GM21447 (cell line): Measurements from ENCODE around the gene EDN2.

Experiments
- ATAC-seq: cut with Tn5 transposase; IDR thresholded peaks from one replicate; pipeline ENCODE4 v1.9.1; 2021; ENCODE audit not compliant: unreplicated experiment

Gene EDN2

DNA sequence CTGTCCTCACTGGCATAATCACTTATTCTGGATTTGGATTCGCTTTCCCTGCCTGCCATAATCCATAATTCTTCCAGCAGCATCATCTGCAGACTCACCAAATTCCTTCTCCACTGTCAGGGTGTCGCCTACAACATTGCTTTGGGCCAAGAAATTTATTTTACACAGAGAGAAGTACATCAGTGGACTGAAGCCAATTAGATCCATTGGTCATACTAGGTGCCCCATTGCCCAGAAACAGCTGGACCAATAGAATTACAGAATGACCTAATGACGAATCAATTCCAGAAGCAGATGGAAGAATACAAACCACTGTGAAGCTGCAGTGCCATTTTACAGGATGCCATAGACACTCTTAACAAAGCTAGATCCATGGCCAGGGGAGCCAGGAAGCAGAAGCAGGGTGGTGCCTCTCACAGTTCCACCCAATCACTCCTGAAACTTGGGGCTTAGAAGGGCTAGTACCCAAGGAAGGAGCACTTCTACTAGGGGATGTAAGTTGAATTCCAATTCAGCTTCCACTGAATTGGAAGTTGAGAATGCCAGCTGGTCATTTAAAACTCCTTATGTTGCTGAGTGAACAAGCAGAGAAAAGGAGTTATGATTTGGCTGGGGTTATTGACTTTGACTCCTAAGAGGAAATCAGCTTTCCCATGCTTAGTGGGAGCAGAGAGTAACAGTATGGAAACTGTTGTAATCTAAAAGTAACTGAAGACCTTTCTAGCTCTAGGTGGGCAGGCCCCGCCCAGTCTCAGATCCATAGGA lies 44.0 kb downstream of the EDN2 start:
- ATAC-seq = no peak

DNA sequence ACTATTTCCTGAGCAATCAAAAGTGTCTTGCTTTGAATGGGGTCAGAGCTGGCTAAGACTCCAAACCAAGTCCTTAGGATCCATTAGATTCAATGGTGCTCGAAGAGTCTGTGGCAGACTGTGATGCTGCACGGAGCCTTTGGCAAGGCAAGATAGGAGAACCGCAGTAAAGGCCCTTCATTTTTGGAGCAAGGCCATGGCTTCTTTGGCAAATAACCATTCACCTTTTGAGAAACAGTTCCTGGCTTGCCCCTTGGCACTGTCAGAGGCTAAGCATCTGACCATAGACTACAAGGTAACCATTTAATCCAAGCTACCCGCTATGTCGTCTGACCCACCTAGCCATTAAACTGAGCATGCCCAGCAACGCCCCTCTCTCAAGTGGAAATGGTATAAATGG lies 45.2 kb downstream of the EDN2 start:
- ATAC-seq = no peak

DNA sequence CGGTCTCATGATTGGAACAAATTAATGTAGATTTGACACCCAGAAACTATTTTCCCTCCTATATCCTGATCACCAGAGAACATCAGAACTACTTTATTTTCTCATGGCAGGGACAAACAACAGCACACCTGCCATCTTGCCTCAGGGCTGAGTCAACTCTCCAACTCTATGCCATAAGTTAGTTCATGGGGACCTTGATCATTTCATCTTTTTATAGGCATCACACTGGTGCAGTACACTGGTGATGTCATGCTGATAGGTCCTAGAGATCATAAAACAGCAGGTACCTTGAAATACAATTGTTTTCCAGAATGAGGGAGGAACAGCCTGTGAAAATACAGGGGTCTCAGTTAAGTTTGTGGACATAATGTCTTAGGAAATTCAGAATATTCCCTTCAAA lies 45.8 kb downstream of the EDN2 start:
- ATAC-seq = no peak

DNA sequence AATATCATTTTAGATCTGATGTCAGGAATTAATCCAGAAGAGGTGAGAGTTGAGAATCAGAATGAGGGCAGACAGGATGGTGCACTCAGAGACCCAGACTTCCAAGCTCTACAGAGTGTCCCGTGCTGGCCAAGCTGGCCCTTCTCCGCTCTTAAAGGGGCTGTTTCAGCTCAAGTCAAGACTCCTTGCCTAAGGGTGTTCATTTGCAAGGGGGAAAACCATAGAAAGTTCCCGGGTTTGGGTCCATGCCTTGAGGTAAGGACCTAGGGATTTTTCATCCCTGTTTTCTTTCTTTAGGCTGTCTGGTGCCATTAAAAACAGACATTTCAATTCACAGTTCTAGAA lies 47.5 kb downstream of the EDN2 start:
- ATAC-seq = no peak

DNA sequence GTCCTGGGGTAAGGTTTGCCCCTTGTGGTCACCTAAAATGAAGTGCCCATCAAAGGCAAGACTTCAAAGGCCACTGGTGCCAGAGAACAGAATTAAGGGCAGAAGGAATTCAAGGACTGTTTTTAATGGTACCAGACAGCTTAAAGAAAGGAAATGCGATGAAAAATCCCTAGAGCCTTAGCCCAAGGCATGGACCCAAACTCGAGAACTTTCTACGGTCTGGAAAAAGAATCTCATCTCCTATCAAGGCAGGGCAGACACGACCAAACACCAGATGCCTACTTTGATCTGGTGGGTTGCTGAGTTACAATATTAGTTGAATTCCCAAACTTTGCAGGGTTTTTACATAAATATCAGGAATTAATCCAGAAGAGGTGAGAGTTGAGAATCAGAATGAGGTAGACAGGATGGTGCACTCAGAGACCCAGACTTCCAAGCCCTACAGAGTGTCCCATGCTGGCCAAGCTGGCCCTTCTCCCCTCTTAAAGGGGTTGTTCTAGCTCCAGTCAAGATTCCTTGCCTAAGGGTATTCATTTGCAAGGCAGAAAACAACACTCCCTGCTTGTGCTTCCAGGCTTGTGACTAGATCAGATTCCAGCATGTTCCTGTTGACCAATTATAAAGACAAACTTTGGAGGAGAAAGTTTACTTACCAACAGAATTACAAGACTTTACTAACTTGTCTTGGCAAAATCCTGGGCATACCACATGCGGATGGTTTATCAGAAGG lies 48.0 kb downstream of the EDN2 start:
- ATAC-seq = no peak

DNA sequence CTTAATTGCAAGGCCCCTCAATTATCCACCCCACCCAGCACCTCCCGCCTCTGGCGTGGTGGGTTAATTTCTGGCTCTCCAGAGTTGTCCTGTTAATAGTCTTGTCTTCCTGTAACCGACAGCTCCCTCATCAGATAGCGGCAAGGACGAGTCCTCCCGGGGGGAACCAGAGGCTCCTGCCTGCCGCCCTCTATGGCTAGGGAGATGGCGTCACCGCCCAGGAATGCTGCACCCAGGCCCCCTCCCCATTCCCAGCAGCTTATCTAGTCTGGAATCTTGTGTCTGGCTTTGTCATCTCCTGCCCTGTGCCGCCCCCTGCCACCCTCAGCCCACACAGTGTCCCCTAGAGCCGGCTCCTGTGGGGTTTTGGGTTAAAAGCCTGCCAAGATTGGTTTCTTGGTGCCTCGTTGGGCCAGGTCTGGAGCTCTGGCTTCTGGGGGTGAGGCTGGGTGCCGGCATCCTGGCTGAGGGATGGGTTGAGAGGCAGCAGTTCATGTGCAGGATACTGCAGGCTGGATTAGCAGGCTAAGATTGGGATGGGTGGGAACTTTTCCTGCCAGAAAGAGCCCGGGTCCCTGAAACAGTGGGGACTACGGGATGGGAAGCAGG lies 48.8 kb downstream of the EDN2 start:
- no peak for ATAC-seq

DNA sequence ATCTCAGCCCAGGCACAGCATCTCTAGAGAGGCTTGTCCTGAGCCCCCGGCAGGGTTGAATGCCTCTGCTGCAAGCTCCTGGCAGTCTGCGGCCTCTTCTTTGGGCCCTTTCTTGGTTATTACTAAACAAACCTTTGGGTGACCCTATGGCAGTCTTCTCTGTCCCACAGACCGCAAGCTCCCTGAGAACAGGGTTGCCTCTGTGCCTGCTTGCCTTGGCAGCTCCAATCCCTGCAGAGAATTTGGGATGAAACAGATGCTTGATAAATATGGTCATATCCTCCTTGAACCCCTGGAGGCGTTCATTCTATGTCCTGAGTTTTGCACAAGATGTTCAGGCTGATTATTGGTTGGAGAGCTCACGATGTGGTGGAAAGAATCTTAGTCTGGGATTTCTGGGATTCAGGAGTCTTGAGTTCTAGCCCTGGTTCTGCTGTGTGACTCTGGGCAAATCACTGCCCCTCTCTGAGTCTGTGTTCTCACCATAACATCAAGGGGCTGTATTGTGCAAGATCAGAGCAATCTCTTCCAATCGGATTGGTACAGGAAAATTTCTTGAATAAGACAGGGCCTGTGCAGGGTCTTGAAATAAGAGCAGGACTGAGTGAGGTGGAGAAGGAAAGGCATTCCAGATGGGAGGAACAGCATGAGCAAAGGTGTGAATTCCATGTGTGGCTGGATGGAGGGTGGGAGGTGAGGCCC lies 49.6 kb downstream of the EDN2 start:
- ATAC-seq = no peak

DNA sequence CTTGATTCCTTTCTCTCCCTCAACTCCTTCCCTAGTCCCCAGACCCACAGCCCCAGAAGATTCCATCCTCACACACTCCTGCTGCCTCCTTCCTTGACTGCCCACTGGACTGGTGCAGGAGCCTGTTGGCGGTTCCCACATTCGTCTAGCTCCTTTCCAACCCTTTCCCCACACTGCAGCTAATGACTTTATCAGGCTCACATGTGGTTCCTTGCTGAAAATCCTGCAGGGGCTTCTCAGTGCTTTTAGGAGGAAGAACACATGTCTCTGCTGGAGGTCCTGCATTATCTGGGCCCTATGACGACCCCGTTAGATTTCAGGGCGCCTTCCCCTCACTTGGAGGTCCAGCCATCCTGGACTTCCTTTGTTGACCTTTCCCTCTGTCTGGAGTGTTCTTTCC lies 50.2 kb downstream of the EDN2 start:
- no peak for ATAC-seq

DNA sequence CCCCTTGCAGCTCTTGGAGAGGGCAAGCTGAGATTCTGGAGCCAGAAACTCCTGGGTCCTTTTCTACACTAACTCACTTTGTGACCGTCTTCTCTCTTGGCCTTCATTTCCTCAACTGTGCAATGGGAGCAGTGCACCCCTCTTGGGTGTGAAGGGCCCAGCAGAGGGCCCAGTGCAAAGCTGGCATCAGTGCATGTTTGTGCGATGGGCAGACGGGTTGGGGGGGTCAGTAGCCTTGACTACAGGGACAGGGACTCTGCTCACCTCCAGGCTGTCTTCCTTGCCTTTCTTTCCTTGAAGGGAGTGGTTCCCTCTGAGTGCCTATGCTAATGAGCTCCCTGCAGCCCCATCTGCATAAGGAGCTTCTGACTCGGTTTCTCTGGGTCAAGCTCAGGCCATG lies 51.0 kb downstream of the EDN2 start:
- ATAC-seq = no peak

DNA sequence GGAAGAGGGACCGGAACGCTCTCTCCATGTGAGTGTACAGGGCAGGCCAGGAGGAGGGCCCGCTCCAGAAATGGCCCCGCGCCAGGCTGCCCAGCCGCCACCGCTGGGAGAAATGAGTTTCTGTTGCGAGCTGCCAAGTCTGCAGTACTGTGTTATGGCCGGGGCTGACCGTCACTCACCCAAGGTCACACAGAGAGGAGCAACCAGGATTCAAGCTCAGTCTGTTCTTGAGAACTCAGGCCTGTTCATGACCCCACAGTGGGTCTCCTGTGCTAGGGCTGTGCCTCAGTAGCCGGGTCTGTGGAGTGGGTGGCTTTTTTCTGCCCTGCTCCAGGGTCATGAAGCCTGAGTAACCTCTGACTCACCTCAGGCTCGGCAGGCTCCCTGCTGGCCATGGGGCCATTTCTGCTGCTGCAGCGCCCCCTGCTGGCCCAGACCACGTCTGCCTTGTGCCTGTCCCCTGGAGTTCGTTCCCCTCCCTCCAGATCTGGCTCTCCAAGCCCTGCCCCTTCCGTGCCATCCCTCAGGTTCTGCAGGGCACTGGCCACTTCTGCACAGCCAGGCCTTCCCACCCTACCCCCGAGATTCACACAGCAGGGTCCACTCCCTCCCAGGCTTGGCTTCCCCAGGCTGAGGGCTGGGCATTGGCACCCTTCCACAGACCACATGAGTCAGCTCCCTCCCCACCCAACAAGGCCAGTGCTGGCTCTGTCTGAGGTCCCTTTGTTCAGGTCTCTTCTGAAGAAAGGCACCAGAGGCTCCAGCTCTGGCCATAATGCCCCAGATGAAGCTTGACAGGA lies 51.8 kb downstream of the EDN2 start:
- no peak for ATAC-seq

DNA sequence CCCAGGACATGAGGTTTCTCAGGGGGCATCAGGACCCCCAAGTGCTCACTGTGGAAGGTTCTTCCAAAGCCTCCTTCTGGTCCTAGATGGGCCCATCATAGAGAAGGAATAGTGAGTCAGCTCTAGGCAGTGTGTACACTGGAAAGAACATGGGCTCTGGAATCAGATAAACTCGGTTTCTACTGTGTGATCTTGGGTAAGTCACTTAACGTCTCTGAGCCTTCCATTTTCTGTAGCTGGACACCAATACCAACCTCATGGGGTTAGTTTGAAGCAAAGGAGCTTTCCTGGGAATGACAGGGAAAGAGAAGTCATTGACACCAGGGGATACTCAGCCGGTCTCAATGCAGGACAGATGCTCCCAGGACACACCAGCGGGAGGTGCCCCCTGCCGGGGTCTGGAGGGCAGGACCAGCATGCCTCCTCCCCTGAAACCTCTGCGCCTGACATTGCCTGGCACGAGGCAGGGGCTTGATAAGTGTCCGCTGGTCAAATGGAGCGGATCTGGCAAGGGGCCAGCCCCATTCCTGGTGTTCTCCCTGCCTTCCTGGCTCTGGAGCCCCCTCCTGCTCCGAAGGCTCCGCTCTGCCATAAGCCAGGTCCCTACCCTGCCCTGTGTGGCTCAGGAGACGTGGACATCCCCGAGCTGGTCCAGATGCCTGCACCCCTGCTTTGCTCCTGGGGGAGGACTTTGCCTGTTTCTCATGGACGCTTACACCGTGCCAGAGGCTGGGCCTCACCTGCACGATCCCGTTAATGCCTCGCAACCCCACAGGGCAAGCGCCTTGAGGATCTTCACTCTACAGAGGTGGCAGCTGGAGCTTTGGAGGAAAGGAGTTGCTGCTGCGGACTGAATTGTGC lies 52.8 kb downstream of the EDN2 start:
- no peak for ATAC-seq

DNA sequence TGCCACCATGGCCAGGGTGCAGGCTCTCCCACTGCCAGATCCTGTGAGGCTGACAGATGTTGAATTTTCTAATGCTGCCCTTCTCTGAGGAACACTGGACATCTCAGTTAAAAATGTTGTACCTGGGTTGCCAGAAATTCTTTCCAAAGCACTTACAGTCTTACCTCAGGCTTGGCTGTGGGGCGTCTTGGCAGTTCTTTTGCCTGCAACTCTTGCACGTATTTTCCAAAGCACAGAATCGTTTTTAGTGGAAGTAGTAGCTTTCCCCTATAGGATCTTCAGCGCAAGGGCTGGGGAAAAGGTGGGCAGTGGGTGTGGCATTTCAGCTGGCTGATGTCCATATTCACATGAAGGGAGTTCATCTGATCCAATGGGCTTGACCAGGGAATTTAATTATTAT lies 53.9 kb downstream of the EDN2 start:
- no peak for ATAC-seq

DNA sequence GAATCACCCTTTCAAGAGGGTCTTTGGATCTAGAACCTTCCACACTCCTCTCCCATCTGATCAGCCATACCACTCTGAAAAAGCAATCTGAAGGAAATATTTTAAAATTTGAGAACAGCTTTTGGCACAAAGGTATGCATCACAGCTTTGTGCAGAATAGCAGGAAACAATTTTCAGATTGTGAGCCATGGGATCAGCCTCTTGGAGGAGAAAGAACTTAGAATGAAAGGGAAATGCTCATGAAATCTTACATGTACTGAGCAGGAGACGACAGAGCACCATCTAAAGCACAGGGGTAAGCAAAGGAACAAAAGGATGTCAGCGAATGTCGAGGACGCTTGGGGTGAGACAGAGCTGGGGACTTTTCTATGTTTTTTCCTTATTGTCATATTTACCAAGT lies 54.4 kb downstream of the EDN2 start:
- no peak for ATAC-seq

DNA sequence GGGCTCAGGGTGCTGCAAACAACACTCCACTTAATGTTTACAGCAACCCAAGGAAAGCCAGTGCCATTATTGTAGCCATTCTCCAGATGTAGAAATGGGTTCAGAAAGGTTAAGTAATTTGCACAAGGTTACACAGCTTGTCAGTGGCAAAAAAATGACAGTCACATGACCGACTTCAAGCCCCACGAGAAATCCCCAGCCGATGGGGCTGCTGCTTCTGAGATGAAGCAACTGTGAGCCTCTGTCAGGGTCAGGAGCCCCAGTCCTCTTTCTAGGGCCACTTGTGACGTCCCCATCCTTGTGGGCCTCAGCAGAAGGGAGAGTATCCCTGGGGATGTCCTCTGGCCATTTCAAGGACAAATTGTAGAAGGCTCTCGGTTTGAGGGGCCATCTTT lies 54.8 kb downstream of the EDN2 start:
- ATAC-seq = no peak
